ENCODE data around the gene SIRT4.

- TF ChIP-seq CTCF (IDR thresholded peaks at IDR 0.05 in 4 of 5, conservative IDR thresholded peaks at IDR 0.05 in 1 of 5) (no peak), POLR2A (IDR thresholded peaks at IDR 0.05) (peak in 1 of 2 donors; percentile 42)
These were observed 44.9 kb upstream of the SIRT4 start for GRCh38 chr12:120257041-120257821.

Measured in gastrocnemius medialis (tissue), 4 donors.